Stimulated activated CD4-positive, alpha-beta T cell treated with anti-CD3 and anti-CD28 coated beads, TNF-alpha, amount 100 ng/mL, for 48 hours (primary cell): ENCODE results near the gene XPR1.

ENCODE experiments used
- DNase-seq, 3 donors: peaks; one replicate each; pipeline ENCODE4 v3.0.0-alpha.2; 2020; ENCODE audit warnings: low read depth in 3 of 3

Gene XPR1

DNA sequence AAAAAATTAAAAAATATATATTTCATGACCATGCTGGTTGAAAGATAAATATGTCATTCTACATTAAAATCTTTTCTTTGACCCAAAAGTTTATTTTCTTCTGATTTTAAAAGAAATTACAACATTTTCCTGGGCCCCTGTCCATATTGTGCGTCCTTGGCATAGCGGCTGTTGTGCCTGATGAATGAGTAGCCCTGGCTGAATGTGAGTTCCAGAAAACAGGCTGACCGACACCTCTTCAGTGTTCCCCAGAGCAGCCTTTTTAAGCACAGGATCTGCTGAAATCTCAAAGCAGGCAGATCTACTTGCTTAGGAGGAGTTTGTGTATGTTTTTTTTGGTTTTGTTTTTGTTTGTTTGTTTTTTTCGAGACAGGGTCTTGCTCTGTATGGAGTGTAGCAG, 300.6 kb downstream of the XPR1 start:
- no peak for DNase-seq

DNA sequence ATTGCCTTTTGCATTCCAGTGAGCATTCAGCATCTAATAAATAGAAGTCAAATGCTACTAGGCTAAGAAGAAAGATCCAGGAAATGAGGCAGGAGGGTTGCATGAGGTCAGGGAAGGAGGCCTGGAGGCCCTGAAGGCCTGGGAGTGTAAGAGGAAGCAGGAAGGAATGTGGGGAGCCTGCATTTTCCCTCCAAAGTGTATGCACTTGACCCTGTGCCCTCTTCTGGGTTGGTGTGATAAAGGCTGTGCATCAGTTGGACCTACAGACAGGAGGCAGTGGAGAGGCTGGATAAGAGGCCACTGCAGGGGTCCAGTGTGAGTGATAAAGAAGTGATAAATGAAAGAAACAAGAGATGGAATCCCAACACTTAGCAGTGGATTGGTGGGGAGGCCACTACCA, 301.3 kb downstream of the XPR1 start:
- no peak for DNase-seq

DNA sequence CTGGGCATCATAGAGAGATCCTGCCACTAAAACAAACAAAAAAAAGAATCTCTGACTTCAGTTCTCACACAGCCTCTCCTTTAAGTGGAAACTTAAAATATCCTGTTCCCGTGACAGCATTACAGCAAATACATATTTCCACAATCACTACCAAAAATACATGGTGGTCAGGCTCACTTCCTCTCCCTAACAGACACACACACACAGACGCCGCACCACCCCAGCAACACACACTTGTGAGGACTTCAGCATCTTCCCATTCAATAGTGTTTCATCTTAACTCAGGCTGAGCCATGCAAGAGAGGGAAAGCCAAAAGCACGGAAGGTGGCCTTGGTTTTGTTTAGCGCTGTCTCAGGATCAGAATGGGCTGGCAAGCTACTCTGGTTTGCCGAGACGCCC, 302.7 kb downstream of the XPR1 start:
- DNase-seq: no peak

DNA sequence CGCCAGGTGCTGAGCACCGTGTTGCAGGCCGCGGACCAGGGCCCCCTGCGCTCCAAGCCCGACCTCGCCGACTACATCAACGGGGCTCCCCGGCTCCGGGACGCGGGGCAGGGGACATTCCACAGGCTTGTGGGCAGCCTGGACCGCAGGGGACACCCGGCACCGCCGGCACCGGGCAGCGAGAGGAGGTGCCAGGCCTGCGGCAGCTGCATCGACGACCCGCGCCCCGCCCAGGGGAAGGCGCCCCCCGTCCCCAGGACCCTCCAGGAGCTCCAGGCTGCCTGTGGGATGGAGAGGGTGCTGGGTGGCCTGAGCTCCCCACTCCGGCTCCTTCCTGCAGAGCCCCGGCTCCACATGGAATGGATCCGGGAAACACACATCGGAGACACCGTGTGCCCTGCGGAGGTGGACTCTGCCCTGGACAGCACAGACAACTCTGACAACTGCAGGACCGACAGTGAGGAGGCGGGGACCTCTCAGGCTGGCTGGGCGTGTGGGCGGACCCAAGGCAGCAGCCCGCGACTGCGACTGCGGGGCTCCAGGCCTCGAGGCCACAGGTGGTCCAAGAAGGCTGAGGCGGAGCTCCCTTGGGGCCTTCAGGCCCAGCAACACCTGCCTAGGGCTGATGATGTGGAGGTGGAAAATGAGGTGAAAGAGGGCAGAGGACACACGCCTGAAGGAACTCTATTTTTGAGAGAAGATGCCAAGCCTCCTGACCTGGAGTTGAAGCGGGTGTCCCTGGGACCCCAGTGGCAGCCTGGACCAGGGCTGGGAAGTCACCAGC, 303.7 kb downstream of the XPR1 start:
- no peak for DNase-seq

DNA sequence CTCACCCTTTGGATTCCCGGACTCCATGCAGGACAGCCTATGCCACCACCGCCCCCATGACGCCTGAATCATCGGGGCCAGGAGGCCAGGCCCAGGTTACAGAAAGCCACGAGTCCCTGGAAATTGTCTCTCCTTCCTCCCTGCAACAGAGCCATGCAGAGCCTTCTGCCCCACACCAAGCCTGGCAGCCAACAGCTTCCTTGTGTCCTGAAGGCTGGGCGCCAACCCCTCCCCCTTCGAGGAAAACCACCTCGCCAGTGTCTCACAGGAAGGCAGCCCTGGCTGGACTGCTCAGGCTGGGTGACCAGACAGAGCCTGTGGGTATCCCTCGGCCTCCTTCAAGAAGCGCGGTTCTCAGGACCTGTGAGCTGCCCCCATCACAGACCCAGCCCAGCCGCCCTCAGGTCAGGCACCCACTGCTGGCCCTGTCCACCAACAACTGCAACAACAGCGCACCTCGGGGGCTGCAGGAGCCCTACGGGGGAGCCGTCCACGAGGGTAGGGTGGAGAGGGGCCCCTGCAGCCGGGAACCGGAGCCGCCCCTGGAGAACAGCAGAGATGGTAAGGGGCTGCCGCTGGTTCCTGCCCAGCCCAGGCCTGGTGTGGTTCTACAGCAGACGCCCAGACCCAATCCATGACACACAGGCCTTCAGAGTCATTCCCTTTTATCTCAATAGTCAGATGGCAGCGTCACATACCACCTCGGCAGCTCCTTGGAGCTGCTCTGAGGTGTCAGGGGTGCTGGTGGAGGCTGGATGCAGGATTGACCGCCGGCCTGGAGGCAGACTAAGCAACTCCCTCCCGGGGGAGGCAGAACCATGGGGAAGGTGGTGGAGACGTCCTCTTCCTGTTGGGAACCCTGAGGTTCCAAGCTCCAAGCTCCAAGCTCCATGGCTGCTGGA, 304.5 kb downstream of the XPR1 start:
- DNase-seq: no peak

DNA sequence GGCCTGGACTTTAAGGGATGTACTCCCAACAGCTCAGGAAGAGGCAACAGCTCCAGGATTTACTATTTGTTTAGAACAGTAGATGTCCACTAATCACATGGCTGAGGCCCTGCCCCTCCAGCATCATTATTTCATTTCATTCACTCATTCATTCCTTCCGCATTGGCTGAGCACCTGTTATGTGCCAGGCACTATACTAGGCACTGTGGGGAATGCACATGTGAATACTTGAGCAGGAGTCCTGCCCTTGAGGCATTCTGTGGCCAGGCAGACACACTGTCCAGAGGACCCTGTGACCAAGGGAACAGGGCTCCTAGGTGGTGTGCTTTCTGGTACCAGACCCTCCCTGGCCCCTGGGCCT, 305.2 kb downstream of the XPR1 start:
- no peak for DNase-seq

DNA sequence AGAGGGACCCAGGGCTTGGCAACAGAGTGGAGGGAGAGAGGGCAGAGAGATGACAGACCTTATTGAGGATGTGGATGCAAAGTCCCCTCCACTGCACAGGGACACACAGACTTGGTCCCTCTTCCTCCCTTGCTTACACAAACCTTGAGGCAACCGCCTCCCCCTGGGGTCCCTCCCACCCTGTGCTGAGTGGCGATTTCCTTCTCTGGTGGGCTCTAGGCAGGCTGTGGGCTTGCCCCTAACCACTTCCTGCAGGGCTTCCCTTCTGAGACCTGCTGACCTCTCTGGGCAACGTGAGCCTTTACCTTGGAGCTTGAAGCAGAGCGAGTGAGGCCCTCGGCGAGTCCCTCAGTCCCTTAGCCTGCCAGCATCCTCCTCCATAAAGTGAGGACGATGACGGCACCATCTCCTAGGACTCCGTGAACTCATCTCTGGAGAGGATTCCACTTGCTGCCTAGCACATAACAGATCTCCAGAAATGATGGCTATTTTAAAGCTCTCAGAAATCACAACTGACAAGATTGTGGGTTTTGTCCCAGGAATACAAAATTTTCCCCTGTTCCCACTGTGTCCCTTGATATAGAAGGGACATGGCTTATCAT, 305.9 kb downstream of the XPR1 start:
- no peak for DNase-seq

DNA sequence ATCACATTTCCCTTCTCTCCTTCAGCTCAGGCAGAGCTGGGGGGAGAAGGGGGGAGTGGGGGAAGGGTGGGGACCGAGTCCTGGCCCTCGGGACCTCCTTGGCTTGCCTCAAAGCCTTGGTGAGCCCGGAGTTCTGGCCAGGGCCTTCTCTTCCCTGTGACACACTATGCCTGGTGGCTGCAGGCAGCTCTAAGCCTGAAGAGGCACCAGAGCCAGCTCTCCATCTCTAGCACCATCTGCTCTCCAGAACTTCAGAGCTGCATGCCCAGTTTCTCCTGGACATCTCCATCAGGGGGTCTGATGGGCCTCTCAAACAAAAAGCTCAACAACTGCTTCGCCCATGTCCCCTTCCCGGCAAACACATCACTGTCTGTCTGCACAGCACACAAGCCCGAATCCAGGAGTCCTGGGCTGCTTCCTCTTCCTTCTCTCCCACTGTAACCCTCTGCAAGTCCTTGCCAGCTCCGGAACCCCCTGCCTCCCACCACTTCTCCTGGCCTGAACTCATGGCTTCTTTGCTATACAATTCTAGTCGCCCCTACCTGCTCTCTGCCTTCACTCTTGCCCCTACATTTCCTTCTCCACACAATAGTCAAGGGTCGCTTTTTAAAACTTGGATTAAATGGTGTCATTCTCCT, 307.4 kb downstream of the XPR1 start:
- DNase-seq: no peak

DNA sequence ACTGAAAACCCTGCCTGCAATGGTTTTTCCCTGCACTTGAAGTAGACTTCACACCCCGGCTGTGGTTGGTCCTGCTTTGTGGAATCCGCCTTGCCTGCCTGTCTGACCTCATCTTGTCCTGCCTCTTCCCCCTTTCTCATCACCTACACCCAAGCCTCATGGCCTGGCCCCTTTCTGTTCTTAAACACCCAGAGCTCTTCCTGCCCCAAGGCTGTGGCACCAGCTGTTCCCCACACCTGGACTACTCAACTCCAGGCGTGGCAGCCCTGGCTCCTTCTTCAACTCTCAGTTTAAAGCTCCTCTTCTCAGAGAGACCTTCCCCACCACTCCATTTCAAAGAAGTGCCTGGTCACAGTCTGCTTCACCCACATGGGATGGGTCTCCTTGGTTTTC, 307.9 kb downstream of the XPR1 start:
- no peak for DNase-seq
